HepG2 (cell line): ENCODE measurements around the gene TBKBP1. TPM values are rescaled to one million over a fixed set of nuclear protein-coding genes. Genes with fewer than 3 reads are reported as not detected.

ENCODE experiments used
- ADNP ChIP-seq: sonication (generic); formaldehyde crosslinking; IDR thresholded peaks from 2 replicates; pipeline ENCODE4 v1.4.0; 2020; ENCODE audit warnings: missing genetic modification reagents
- ARNT2 ChIP-seq: sonication (generic); formaldehyde crosslinking; IDR thresholded peaks from 2 replicates; pipeline ENCODE4 v1.8.0; 2022; ENCODE audit warnings: mild to moderate bottlenecking, low read depth, missing genetic modification reagents, moderate library complexity
- ATF3 ChIP-seq: sonication (generic); formaldehyde crosslinking; IDR thresholded peaks from 2 replicates; pipeline ENCODE4 v1.4.0; 2020; ENCODE audit warnings: missing genetic modification reagents
- DNMT1 ChIP-seq: sonication (generic); formaldehyde crosslinking; IDR thresholded peaks from 2 replicates; pipeline ENCODE4 v1.5.1; 2020; ENCODE audit warnings: mild to moderate bottlenecking, missing genetic modification reagents
- ELF4 ChIP-seq: sonication (generic); formaldehyde crosslinking; IDR thresholded peaks from 2 replicates; pipeline ENCODE4 v1.5.0; 2020; ENCODE audit warnings: missing genetic modification reagents, mild to moderate bottlenecking, moderate library complexity, borderline replicate concordance
- ELK4 ChIP-seq: sonication (generic); formaldehyde crosslinking; IDR thresholded peaks from 2 replicates; pipeline ENCODE4 v1.9.0; 2021; ENCODE audit warnings: missing genetic modification reagents, borderline replicate concordance
- FOXJ3 ChIP-seq: sonication (generic); formaldehyde crosslinking; IDR thresholded peaks from 2 replicates; pipeline ENCODE4 v1.4.0; 2020; ENCODE audit warnings: missing genetic modification reagents, mild to moderate bottlenecking, borderline replicate concordance
- FOXO1 ChIP-seq: sonication (generic); formaldehyde crosslinking; IDR thresholded peaks from 2 replicates; pipeline ENCODE4 v1.4.0; 2020; ENCODE audit warnings: missing genetic modification reagents
- HOXA3 ChIP-seq: sonication (generic); formaldehyde crosslinking; IDR thresholded peaks from 2 replicates; pipeline ENCODE4 v1.5.0; 2020; ENCODE audit warnings: missing genetic modification reagents
- MAFF ChIP-seq: IDR thresholded peaks from 2 replicates; pipeline ENCODE4 v1.6.1; 2011; ENCODE audit warnings: low read depth, low read length, improper control_type of control experiment
- MAFG ChIP-seq: sonication (generic); formaldehyde crosslinking; IDR thresholded peaks from 2 replicates; pipeline ENCODE4 v1.5.1; 2020; ENCODE audit warnings: mild to moderate bottlenecking, missing genetic modification reagents
- MIER2 ChIP-seq: IDR thresholded peaks from 2 replicates; pipeline ENCODE4 v1.6.1; 2016; ENCODE audit warnings: missing biosample characterization, missing genetic modification reagents
- PITX1 ChIP-seq: sonication (generic); formaldehyde crosslinking; IDR thresholded peaks from 2 replicates; pipeline ENCODE4 v1.5.1; 2020; ENCODE audit warnings: mild to moderate bottlenecking, missing genetic modification reagents
- SAFB2 ChIP-seq: sonication (generic); formaldehyde crosslinking; IDR thresholded peaks from 2 replicates; pipeline ENCODE4 v1.5.1; 2020; ENCODE audit warnings: missing genetic modification reagents, low read depth, mild to moderate bottlenecking, borderline replicate concordance
- SMARCC2 ChIP-seq: fragments of 450-650 bp; IDR thresholded peaks from 2 replicates; pipeline ENCODE4 v1.6.1; 2017; ENCODE audit warnings: antibody characterized with exemption, mild to moderate bottlenecking
- SNRNP70 ChIP-seq: fragments of 200-400 bp; formaldehyde crosslinking; IDR thresholded peaks from 2 replicates; pipeline ENCODE4 v1.6.1; 2017; ENCODE audit warnings: mild to moderate bottlenecking, low read depth, low read length, moderate library complexity
- SRSF1 ChIP-seq: fragments of 200-400 bp; formaldehyde crosslinking; optimal IDR thresholded peaks from 2 replicates; pipeline ENCODE3; 2017; ENCODE audit warnings: mild to moderate bottlenecking, low read depth, low read length, moderate library complexity
- YEATS2 ChIP-seq: sonication (generic); formaldehyde crosslinking; IDR thresholded peaks from 2 replicates; pipeline ENCODE4 v1.4.0; 2020; ENCODE audit warnings: missing genetic modification reagents, borderline replicate concordance
- ZFX ChIP-seq: sonication (generic); formaldehyde crosslinking; IDR thresholded peaks from 2 replicates; pipeline ENCODE4 v1.4.0; 2020; ENCODE audit warnings: mild to moderate bottlenecking, low read depth, missing genetic modification reagents, moderate library complexity
- ZMYM3 ChIP-seq: sonication (generic); formaldehyde crosslinking; IDR thresholded peaks from 2 replicates; pipeline ENCODE4 v1.5.1; 2020; ENCODE audit warnings: mild to moderate bottlenecking, missing genetic modification reagents
- ZNF441 ChIP-seq: sonication (generic); formaldehyde crosslinking; IDR thresholded peaks from 2 replicates; pipeline ENCODE4 v1.7.0; 2021; ENCODE audit warnings: missing genetic modification reagents, borderline replicate concordance
- ZNF501 ChIP-seq: sonication (generic); formaldehyde crosslinking; IDR thresholded peaks from 2 replicates; pipeline ENCODE4 v1.5.1; 2020; ENCODE audit warnings: mild to moderate bottlenecking, moderate library complexity, missing genetic modification reagents
- ZNF513 ChIP-seq: sonication (generic); formaldehyde crosslinking; conservative IDR thresholded peaks from 2 replicates; pipeline ENCODE4 v1.5.0; 2020; ENCODE audit warnings: missing genetic modification reagents
- ZNF563 ChIP-seq: sonication (generic); formaldehyde crosslinking; IDR thresholded peaks from 2 replicates; pipeline ENCODE4 v1.8.0; 2022; ENCODE audit warnings: mild to moderate bottlenecking, moderate library complexity, missing genetic modification reagents
- ZNF614 ChIP-seq: IDR thresholded peaks from 2 replicates; pipeline ENCODE4 v1.6.1; 2018; ENCODE audit warnings: missing biosample characterization, missing genetic modification reagents, inconsistent platforms, borderline replicate concordance
- ZNF770 ChIP-seq: sonication (generic); formaldehyde crosslinking; IDR thresholded peaks from 2 replicates; pipeline ENCODE4 v1.5.0; 2020; ENCODE audit warnings: mild to moderate bottlenecking, missing genetic modification reagents
- polyA plus RNA-seq, 8 experiments: library from polyadenylated mRNA; depleted of rRNA in 3 of 8; stranded (reverse) in 7 of 8; unstranded in 1 of 8; fragments of >200 nt; fragmentation: Illumina TruSeq in 4 of 8; extraction: Trizol in 4 of 8; gene quantifications; 2 replicates each; pipeline versions ENCODE4 v1.2.1 to v1.2.3, GENCODE V29; 2011 to 2016; ENCODE audit warnings: low read depth in 4 of 8, missing spikeins in 1 of 8, mixed read lengths in 1 of 8; ENCODE audit not compliant: insufficient read depth in 1 of 8
- total RNA-seq, 5 experiments: library from RNA; depleted of rRNA; stranded (reverse); fragments of >200 nt; fragmentation: Illumina TruSeq; extraction: Trizol; gene quantifications; 2 replicates each; pipeline ENCODE4 v1.2.3, GENCODE V29; 2016; ENCODE audit warnings: low read depth in 1 of 5

The TBKBP1 gene
- total and polyA plus RNA-seq, 2 of the 13 experiments (the other 11 are each of a cell fraction or from before 2014, with no cell fraction given) = 2.6 to 7.0 TPM

GRCh38 chr17:47692895-47693730 is 848 bp upstream of the TBKBP1 start (continued):
- TF ChIP-seq ZNF770 (CRISPR knock-in tag) (no peak), ARNT2 (CRISPR knock-in tag) (no peak), PITX1 (peak; percentile 19; the same call in 1 of the 2 replicates), ADNP (CRISPR knock-in tag) (no peak), ZNF614 (CRISPR knock-in tag) (no peak), SAFB2 (CRISPR knock-in tag) (0 out of 2 replicates have a peak, but pooled peaks have one; percentile 41), SNRNP70 (no peak), FOXO1 (CRISPR knock-in tag) (no peak; the same call in 1 of the 2 replicates), ZNF501 (CRISPR knock-in tag) (no peak; the same call in 1 of the 2 replicates), YEATS2 (CRISPR knock-in tag) (no peak), ZNF513 (CRISPR knock-in tag) (no peak), MIER2 (CRISPR knock-in tag) (no peak), ATF3 (CRISPR knock-in tag) (no peak), ZNF441 (CRISPR knock-in tag) (no peak), DNMT1 (no peak), MAFF (no peak), HOXA3 (CRISPR knock-in tag) (no peak), MAFG (CRISPR knock-in tag) (no peak), SMARCC2 (no peak), ELK4 (CRISPR knock-in tag) (no peak), ELF4 (no peak), SRSF1 (no peak), ZMYM3 (CRISPR knock-in tag) (peak; percentile 49; the same call in 1 of the 2 replicates), ZFX (CRISPR knock-in tag) (peak; percentile 23; the same call in 1 of the 2 replicates), ZNF563 (CRISPR knock-in tag) (no peak), FOXJ3 (CRISPR knock-in tag) (no peak)
